NCI-H1092 treated with DMSO at 0.1 percent for 48 hours (cell line): ENCODE measurements around the gene SRP68.
"Not testable (repeated sequence)": the region's sequence is repeated elsewhere in the genome, so short reads cannot be mapped to it uniquely, and the experiment has no call there.

Source experiments
- DNase-seq: peaks from one replicate; lab custom pipeline; 2025; lab: John Stamatoyannopoulos, UW

The SRP68 gene

GRCh38 chr17:76044475-76045007, 27.8 kb downstream of the SRP68 start:
- DNase-seq = not testable (repeated sequence)

GRCh38 chr17:76042868-76043267, 29.4 kb downstream of the SRP68 start:
- DNase-seq = not testable (repeated sequence)

DNA sequence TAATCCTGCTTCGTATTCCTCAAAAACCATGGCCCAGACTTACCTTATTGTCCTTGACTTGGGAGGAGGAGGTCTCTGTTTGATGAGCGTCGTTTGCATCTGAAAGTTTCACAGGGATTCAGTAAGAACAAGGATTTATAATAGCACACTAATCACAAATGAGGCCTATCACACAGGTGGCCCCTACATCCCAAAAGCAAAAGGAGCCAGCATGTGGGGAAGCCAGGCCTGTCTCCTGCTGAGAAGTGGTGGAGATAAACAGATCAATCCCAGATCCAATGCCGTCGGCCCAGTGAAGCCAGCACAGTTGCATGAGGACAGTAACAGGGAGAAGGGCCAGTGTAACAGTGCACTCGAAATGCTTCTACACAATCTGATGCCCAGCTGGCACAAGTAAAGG, 31.9 kb downstream of the SRP68 start:
- DNase-seq = no peak

GRCh38 chr17:76039121-76039520, 33.2 kb downstream of the SRP68 start:
- no peak for DNase-seq

DNA sequence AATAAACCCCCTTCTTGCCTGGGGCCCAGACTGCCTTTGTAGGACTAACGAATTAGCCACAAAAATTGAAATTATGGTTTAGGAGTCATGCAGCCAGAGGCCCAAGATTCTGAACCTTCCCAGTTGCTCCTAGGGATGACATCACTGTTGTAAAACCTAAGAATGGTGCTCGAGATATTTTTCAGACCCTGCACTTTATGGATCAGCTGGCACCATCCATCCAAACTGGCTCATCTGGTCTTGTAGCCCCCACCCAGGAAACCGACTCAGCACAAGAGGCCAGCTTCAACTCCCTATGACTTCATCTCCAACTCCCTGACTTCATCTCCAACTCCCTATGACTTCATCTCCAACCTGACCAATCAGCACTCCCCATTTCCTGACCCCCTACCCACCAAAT, 34.3 kb downstream of the SRP68 start:
- DNase-seq = no peak

DNA sequence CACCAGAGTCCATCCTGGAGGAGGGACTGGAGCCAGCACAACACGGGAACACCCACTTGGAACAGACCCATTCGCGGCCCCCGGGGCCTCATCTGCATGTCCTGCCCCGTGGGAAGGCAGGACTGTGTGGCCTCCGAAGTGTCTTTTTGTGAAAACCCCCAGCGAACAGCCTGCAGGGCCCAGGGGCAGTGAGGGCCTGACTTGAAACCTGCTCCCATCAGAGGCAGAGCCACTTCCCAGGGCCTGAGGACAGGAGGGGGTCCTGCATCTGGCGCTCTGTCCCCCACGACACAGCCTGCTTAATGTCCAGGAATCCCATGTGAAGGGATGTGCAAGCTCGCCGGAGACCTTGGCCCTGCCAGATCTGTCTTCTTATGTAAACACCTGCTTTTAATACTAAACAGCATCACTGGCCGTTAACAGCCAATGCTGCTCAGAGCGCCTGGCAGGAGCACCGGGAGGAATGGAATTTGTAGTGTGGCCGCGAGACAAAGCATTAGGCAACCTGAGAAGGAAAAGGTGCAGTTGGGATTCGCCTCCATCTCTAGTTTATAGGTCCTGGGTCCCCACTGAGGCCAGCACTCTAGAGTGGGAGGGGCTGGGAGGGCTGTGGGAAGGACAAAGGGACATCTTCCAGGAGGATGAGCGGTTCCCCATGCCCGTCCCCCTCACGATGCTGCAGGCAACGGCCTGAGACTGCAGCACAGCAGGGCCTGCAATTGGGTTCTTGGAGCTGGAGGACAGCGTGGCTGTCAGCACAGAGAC, 35.6 kb downstream of the SRP68 start:
- DNase-seq = no peak

GRCh38 chr17:76034428-76035350, 37.6 kb downstream of the SRP68 start:
- no peak for DNase-seq

- no peak for DNase-seq
Measured at GRCh38 chr17:76033139-76033538, 39.2 kb downstream of the SRP68 start.

- no peak for DNase-seq
Measured at GRCh38 chr17:76032780-76033108, 39.6 kb downstream of the SRP68 start.

DNA sequence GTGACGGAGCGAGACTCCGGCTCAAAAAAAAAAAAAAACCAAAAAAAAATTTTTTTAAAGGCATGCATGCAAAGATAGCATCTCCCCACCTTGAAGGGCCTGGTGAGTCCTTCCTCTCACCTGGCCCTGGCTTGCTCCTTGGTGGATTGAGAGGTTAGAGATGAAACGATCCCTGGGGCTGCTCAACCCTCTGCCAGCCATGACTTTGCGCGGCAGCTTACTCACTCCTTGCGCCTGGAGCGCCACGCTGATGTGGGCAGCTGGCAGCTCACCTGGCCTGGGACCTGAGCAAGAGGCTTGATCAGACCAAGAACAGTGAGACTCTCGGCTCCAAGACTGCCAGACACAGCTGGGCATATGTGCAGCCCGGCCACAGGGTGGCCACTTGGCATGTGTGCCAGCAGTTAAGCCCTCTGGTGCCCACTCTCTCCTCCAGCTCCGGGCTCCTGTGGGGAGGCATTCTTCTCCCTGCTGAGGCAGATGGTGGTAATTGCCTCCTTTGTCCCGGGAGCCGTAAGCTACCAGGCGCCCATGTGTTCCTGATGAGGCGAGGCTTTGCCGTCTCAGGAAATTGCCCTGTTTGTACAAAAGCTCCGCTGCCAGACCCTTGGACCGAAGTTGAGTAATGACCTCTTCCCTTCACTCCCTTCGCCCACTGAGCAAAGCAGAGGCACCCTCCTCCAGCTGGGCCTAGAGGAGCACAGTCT, 40.1 kb downstream of the SRP68 start:
- peak; percentile 71 for DNase-seq

GRCh38 chr17:76027159-76027839, 45.0 kb downstream of the SRP68 start, which contains the start of gene EVPL:
Gene EVPL, minus strand, starts transcription at chr17:76027306. Its CDS starts 108 bp downstream, at chr17:76027198.
- no peak for DNase-seq

GRCh38 chr17:76026714-76027158, 45.6 kb downstream of the SRP68 start:
- no peak for DNase-seq

DNA sequence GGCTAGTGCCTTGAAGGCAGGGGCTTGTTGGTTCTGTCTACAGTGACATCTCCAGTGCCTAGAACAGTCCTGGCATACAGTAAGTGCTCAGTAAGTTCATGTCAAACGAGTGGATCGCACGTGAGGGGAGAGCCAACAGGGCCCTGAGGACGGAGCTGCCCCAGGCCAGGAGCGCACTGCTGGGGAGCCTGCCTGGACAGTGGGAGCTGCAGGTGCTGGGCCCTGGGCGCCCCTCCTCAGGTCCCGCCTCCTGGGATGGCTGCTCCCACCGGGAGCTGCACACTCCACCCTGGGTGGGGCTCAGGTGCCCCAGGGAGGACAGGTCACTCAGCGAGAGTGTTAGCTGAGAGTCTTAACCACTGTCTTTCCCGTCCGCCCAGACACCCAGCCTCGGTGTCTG, 47.0 kb downstream of the SRP68 start:
- no peak for DNase-seq

- no peak for DNase-seq
Measured at GRCh38 chr17:76024353-76024752, 48.0 kb downstream of the SRP68 start.

DNA sequence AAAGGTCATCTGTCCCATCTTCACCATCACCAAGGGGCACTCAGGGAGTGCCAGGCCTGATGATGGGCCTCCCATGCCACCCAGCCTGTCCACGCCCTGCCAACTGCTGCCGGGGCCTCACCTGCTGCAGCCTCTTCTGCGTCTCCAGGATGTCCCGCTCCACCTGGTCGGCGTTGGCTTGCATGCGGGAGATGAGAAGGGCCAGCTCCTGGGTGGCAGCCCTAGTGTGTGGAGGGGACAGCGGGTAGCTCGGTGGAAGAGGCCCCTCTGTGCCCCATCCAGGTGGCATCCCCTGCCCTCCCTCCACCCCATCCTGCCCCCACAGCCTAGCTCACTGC, 48.4 kb downstream of the SRP68 start:
- DNase-seq = no peak

GRCh38 chr17:76022973-76023899, 49.1 kb downstream of the SRP68 start:
- DNase-seq = no peak

DNA sequence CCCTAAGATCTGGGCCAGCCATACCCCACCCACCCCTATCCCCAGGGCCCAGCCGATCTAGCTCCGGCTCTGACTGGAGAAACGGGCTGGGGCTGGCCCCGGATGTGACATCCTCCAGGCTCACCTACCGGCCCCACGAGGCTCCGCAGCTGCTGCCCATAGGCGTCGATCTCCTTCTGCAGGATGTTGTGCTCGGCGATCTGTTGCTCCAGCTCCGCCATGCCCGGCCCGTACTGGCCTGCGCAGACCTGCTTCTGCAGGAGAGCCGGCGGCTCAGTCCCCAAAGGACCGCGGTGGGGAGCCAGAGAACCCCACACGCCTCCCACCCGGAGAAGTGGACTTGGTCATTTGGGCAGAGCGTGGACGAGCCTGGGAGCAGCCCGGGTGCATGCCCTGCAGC, 50.0 kb downstream of the SRP68 start:
- no peak for DNase-seq

- DNase-seq = no peak
Measured at GRCh38 chr17:76019833-76020467, 52.4 kb downstream of the SRP68 start.

DNA sequence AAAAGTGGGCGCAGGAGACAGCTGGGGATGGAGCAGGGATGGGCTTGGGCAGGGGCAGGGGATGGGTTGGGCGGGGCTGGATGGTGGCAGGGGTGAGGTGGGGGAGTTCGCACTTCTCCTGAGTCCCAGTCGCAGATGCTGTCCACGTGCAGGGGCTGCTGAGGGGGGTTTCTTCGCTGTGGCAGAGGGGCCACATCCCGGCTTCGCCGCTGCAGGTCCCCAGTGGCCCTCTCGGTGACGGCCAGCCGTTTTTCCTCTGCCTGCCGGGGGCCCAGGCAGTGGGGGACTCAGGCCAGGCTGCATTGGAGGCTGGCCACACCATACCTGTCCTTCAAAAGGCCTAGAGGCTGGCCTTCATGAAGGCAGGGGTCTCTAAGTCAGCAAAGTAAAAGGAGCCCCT, 53.5 kb downstream of the SRP68 start:
- DNase-seq = no peak

GRCh38 chr17:76018340-76018680, 54.0 kb downstream of the SRP68 start:
- no peak for DNase-seq
